Measurements from ENCODE around the gene LPIN1. TPM values are rescaled to one million over a fixed set of nuclear protein-coding genes. Genes with fewer than 3 reads are reported as not detected.

The LPIN1 gene
- total RNA-seq, 3 donors from 2014 or later: 29.7 to 38.4 (median 30.4) TPM

GRCh38 chr2:11850082-11850481 lies 103.7 kb downstream of the LPIN1 start:
- ATAC-seq (no peak), DNase-seq (no peak)

GRCh38 chr2:11852526-11853196 lies 106.2 kb downstream of the LPIN1 start:
- H3K9me3 ChIP-seq: no peaks in the 10 kb centered on the region
- no peak for TF ChIP-seq CTCF (IDR thresholded peaks at IDR 0.05)
- H3K4me1 ChIP-seq (ENCODE audit: low read depth): no peaks in the 10 kb centered on the region
- no peaks in the 10 kb centered on the region for H3K36me3 ChIP-seq (ENCODE audit: low read depth)
- H3K4me3 ChIP-seq: no peak overlapping the region
- DNase-seq (no peak), ATAC-seq (no peak)
- intact Hi-C loops (cut with DNase I, micrococcal nuclease): no loop called here

More at GRCh38 chr2:11850082-11850481, 103.7 kb downstream of the LPIN1 start:
- H3K4me3 ChIP-seq: no peak overlapping the region
- intact Hi-C loops (cut with DNase I, micrococcal nuclease): no loop called here
- H3K9me3 ChIP-seq: no peaks in the 10 kb centered on the region
- no peak for TF ChIP-seq CTCF (IDR thresholded peaks at IDR 0.05)
- no peaks in the 10 kb centered on the region for H3K4me1 ChIP-seq (ENCODE audit: low read depth)
- no peaks in the 10 kb centered on the region for H3K36me3 ChIP-seq (ENCODE audit: low read depth)

GRCh38 chr2:11853197-11853588 lies 106.8 kb downstream of the LPIN1 start:
- ATAC-seq (no peak), DNase-seq (no peak)
- Histone ChIP-seq H3K4me3 (no peak overlapping the region), H3K4me1 (ENCODE audit: low read depth) (no peaks in the 10 kb centered on the region), H3K9me3 (no peaks in the 10 kb centered on the region), H3K36me3 (ENCODE audit: low read depth) (no peaks in the 10 kb centered on the region)
- TF ChIP-seq CTCF (IDR thresholded peaks at IDR 0.05): no peak
- intact Hi-C loops (cut with DNase I, micrococcal nuclease): no loop called here

- no peak for ATAC-seq
- intact Hi-C loops (cut with DNase I, micrococcal nuclease): no loop called here
- Histone ChIP-seq H3K36me3 (ENCODE audit: low read depth) (no peaks in the 10 kb centered on the region), H3K4me1 (ENCODE audit: low read depth) (no peaks in the 10 kb centered on the region), H3K4me3 (no peak overlapping the region), H3K9me3 (no peaks in the 10 kb centered on the region)
- DNase-seq: no peak
- no peak for TF ChIP-seq CTCF (IDR thresholded peaks at IDR 0.05)
Observed at GRCh38 chr2:11855064-11855760, 108.8 kb downstream of the LPIN1 start.

GRCh38 chr2:11856095-11856494 lies 109.7 kb downstream of the LPIN1 start:
- intact Hi-C loops (cut with DNase I, micrococcal nuclease): no loop called here
- no peaks in the 10 kb centered on the region for H3K36me3 ChIP-seq (ENCODE audit: low read depth)
- H3K4me1 ChIP-seq (ENCODE audit: low read depth): no peaks in the 10 kb centered on the region
- H3K4me3 ChIP-seq: no peak overlapping the region
- no peaks in the 10 kb centered on the region for H3K9me3 ChIP-seq
- no peak for ATAC-seq
- DNase-seq: no peak
- no peak for TF ChIP-seq CTCF (IDR thresholded peaks at IDR 0.05)

Data from mucosa of descending colon (tissue), 3 donors.